ENCODE data around the gene ILF2.
"Not testable (repeated sequence)": the region's sequence is repeated elsewhere in the genome, so short reads cannot be mapped to it uniquely, and the experiment has no call there.

ILF2 gene

DNA sequence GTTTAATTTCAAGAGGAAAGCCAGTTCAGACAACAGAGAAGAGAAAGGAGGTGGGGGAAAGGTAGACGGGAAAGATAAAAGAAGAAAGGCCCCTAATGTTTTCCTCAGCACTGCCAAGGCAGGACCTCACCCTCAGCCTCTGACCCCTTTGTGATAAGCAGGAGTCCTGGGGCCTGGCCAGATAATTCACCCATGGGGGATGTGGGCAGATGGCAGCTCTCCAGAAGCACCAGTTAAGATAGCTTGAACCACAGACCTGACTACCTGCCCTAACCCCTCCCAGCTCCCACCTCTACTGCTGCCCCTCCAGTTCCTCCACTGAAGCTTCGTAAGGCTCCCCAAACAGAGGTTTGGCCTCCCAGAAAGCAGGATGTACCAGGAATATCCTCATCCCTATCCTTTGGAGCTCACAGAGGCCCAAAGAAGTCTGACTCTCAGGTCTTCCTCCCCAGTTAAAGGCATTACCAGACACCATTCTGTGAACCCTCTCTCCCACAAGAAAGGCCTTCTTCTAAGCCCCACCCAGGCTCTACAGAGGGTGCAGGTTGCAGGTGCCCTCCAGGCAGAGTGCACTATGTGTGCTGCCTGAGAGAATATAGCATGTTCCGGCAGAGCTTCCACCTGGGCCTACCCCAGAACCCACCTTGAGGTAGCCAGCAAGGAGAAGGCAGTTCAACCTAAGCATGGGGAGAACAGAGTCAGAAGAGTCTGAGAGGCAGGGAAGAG lies 21.5 kb downstream of the ILF2 start:
- DNase-seq (ENCODE audit: low read depth): no peak

DNA sequence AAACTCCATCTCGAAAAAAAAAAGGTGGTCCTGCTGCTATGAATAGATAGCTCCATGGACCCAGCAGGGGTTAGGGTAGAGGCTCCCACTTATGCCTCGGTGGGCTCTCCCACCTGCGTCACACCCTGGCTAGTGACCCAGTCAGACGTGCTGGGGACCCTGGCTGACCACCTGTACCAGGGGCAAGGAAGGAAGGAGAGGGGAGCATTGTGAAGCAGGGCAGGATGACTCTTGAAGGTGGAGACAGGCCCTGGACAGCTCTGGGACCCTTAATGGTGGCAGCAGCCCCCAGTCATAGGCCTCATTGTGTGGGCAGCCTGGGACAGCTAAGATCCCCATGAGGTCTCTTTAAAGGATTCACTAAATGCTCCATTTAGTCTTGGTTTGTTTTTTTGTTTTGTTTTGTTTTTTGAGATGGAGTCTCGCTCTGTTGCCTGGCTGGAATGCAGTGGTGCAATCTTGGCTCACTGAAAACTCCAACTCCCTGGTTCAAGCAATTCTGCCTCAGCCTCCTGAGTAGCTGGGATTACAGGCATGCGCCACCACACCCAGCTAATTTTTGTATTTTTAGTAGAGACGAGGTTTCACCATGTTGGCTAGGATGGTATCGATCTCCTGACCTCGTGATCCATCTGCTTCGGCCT lies 22.7 kb downstream of the ILF2 start:
- DNase-seq (ENCODE audit: low read depth): no peak

DNA sequence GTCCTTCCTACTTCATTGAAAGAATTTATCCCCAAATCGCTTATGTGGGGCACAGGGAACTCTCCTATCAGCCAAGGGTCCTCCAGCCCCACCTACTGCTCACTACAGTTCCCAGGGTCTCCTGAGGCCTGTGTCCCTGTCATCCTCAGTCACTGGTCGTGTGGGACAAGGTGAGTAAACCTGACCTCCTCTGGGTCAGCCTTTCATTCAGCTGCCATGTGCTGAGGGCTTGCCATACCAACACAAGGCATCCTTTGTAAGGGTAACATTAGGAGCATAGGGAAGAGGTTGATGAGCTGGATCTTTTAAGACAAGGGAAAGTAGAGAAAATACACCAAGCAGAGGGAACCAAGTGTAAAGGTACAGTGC lies 23.5 kb downstream of the ILF2 start:
- DNase-seq (ENCODE audit: low read depth): no peak

DNA sequence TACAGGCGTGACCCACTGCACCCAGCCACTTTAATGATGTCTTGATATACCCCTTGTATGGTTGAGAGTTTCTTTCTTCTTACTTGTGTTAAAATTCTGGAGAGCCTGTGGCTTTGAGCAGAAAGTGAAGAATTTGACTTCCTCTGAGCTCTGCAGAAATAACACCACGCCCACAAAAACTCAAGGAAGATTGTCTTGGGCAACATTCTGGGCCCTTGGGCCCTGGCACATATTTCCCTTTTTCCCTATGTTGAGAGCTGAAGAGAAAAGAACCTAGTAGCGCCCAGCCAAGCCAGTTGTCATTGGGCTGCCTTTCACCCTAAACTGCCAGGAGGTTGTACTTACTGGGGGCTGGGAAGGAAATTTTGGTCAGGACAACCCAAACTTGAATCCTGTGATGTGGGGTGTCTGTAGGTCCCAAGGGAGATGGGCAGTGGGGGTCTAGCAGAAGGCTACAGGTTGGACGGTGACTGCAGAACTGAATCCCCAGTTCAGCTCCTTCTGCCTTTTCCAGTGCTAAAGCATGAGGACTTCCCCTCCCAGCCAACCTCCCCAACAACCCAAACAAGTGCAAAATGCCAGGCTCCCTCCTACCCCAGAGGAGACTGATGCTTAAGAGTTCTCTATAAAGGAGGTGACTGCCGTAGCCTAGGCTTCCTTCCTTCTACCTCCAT lies 24.0 kb downstream of the ILF2 start:
- no peak for DNase-seq (ENCODE audit: low read depth)

DNA sequence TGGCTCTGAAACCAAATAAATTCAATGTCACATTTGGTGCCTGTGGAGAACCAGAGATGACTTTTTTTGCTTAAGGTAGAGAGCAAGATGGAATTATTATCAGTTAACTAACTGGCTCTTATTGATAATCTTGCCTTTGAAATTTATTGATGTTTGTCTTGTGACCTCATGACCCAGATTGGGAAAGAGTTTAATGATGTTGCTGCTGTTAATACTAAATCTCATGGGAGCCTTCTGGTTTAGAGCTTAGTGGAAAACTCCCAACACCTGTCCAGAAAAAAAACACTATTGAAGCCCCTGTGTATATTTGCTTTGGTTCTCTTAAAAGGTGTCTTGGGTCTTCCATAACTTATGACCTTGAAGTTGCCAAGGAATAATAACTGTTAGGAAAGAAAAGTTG lies 27.0 kb downstream of the ILF2 start:
- no peak for DNase-seq (ENCODE audit: low read depth)

DNA sequence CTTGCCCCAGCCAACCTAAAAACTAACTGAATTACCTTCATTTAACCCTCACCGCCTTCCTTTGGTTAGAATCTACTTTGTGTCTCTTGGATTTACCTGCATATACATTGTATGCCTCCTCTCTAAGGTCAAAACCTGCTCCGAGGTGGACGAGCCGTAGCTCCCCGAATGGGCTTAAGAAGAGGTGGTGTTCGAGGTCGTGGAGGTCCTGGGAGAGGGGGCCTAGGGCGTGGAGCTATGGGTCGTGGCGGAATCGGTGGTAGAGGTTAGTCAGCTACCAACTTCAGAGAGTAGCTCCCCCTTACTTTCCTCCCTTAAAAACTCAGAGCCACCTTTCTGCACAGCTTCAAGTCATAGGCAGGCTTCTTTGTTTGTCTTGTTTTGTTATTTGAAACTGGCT lies 27.7 kb downstream of the ILF2 start:
- no peak for DNase-seq (ENCODE audit: low read depth)

DNA sequence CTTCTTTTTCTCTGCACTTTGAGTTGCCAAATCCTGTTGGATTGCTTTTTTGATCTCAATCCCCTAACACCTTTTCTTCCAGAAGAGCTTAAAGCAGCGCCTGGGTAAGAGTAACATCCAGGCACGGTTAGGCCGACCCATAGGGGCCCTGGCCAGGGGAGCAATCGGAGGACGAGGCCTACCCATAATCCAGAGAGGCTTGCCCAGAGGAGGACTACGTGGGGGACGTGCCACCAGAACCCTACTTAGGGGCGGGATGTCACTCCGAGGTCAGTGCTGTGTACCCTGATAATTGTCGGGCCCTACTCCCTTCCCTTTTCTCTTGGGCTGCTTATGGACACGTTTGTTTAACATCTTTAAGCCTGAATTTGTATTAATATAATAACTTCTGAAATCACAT lies 28.6 kb downstream of the ILF2 start:
- DNase-seq (ENCODE audit: low read depth): no peak

DNA sequence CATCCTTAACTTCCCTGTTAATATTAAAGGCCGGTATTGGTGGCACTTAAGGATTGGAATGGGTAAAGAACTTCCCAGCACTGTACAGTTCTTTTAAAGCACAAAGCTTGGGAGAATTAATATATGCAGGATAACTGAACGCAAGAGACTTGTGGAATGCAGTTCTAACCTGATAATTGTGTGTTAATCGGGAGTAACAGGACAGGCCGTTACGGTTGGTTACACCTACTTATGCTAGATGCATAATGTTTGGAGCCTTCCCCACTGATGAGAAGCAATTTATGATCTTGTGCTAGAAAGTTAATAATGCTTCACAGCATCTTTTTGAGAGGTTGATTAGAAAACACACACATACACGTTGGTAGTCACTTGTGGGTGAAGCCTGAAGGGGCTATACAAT lies 29.9 kb downstream of the ILF2 start:
- no peak for DNase-seq (ENCODE audit: low read depth)

DNA sequence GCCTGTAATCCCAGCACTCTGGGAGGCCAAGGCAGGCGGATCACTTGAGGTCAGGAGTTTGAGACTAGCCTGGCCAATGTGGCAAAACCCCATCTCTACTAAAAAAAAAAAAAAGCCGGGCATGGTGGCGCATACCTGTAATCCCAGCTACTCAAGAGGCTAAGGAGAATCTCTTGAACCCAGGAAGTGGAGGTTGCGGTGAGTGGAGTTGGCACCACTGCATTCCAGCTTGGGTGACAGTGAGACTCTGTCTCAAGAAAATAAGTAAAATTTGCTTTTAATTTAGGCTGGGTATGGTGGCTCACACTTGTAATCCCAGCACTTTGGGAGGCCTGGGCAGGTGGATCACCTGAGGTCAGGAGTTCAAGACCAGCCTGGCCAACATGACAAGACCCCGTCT lies 30.6 kb downstream of the ILF2 start:
- not testable (repeated sequence) for DNase-seq (ENCODE audit: low read depth)

DNA sequence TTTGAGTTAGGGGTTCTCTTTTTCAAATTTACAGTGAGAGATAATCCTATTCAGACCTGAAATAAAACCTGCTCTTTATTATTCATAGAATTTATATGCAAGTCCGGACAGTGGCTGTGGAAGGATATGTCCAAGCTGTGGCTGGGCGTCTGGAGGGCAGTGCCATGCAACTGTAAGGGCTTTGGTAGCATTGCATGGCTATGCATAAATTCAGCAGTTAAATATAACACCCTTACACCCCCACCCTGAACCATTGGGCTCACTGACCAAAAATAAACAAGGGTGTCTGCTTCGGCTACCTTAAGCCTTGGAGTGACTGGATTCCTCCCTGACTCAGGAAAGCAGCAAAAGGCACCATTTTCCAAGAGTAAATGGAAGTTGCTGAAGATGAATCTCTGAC lies 31.5 kb downstream of the ILF2 start:
- DNase-seq (ENCODE audit: low read depth): no peak

DNA sequence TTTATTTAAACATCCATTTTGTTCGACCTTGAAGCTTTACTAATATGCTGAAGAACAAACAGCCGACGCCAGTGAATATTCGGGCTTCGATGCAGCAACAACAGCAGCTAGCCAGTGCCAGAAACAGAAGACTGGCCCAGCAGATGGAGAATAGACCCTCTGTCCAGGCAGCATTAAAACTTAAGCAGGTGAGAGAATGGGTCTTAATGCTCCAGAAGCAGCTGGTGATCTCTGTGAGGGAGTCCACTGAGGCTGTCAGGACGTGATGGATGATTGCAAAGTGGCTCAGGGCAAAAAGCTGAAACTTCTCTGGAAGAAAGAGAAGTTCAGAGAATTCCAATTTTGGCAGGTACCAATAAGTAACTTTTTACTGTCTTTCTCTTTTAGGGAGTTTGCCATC lies 32.5 kb downstream of the ILF2 start:
- DNase-seq (ENCODE audit: low read depth): no peak

DNA sequence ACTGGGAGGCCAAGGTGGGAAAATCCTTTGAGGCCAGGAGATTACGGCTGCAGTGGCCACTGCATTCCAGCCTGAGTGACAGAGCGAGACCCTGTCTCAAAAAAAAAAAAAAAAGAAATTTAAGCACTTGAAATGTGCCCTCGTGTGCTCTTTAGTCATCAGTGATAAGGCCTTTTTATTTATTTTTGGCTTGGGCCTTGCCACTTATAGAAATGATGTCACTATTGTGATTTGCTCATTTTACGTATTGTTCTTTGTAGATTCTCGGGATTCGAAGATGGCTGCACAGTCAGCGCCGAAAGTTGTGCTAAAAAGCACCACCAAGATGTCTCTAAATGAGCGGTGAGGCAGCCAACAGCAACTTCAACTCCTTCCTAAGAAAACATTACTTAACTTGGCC lies 34.5 kb downstream of the ILF2 start:
- DNase-seq (ENCODE audit: low read depth): no peak

DNA sequence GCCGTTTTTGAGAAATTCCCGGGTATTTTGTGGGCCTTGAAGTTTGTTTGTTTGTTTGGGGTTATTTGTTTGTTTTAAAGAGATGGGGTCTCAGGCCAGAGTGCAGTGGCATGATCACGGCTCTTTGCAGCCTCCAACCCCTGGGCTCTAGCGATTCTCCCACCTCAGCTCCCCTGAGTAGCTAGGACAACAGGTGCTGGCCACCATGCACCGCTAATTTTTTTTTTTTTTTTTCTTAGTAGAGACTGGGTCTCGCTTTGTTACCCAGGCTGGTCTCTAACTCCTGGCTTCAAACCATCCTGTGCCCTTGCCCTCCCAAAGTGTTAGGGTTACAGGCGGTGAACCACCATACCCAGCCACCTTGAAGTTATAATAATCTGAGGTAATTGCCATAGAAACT lies 34.9 kb downstream of the ILF2 start:
- DNase-seq (ENCODE audit: low read depth): no peak

DNA sequence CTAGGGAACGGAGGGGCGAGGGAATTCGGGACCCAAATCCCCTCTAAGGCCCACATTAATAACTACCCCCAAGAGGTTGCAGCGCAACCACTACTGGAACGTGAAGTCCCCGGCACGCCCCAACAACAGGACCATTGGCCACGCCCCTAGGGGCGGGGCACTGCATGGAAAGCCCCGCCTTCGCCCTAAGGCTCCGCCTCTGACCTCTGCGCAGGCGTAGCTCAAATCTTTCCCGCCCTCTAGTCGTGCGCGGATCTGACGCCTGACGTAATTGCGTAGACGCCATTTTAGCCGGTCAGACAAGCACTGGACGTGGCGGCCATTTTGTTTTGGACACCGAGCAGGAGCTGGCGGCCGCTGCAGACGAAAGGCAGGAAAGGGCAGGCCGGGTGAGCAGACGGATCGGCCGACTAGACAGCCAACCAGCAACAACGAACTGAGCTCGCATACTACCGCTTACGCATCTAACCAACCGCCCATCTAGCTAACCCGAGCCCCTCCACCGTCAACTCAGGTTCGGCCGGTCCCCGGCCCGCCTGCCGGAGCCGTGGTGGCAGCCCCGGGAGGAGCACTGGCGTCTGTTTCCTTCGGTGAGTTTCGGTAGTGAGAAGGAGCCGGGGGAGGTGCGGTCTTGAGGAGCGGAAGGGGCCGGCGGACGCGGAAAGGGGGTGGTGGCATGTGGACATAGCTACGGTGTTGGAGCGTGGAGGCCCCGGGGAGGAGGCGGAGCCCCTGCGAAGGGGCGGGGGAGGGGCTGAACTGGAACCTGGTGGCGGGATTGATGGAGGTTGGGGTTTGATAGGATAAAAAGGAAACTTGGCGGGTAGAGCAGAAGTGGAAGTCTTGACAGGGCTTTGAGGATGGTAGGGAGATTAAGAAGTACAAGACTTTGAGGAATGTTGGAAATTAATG lies 36.8 kb downstream of the ILF2 start, which contains the start of gene CHTOP:
Gene CHTOP (plus strand): TSS at position 313 of the 912 bp plus-strand sequence. CDS start 2,523 bp downstream, outside the sequence.
- DNase-seq (ENCODE audit: low read depth): peak; percentile 91

DNA sequence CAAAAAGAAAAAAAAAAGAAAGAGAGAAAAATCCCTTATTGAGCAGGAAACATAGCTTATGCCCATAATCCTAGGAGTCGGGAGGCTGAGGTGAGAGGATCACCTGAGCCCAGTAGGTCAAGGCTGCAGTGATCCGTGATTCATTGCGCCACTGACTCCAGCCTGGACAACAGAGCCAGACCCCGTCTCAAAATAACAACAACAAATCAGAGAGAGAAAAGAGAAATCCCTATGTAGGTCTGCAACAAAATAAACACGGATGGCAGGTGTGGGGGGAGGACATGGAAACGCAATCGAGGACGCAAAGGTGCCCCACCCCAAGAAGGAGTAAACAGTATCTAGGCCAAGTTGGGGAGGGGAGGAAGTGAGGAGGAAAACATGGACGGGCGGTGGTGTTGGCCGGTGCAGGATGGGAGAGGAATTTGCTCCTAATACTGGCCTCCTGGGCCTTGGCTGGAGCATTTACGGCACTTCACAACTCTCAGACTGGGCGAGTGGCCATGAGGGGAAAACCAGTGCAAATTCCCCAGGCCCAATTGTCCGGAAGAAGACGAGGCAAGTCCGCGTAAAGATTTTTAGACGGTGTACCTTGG lies 37.5 kb downstream of the ILF2 start:
- no peak for DNase-seq (ENCODE audit: low read depth)

DNA sequence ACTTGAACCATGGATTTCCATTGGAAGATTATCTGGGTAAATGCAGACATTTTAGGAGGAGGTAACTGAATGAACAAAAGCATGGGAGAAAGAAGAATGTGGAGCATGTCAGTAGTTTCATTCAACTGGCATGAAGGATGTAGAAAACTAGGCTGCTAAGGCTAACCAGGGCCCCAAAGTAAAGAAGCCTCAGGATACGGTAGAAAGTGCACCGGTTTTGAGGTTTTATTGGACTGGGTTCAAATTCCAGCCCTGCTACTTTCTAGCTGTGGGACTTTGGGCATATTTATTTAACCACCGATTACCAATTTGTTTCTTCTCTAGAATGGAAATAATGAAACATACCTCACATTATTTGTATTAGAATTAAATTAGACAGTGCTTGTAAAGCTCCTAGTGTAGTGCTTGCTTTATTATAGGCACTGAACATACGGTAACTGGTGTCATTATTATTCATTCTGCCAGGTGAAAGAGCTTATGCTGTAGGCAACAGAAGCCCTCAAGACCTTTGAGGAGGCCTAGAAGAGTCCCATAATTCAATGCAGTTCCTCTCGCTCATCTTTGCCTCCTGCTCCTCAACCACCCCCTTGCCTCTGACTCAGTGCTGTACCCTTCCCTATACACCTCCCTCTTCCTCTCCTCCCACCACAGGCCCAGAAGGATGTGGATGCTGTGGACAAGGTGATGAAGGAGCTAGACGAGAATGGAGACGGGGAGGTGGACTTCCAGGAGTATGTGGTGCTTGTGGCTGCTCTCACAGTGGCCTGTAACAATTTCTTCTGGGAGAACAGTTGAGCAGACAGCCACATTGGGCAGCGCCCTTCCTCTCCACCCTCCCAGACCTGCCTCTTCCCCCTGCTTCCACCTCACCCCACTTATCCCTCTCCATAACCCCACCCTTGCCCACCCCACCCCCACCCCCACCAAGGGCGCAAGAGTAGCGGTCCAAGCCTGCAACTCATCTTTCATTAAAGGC lies 39.5 kb downstream of the ILF2 start:
- no peak for DNase-seq (ENCODE audit: low read depth)

DNA sequence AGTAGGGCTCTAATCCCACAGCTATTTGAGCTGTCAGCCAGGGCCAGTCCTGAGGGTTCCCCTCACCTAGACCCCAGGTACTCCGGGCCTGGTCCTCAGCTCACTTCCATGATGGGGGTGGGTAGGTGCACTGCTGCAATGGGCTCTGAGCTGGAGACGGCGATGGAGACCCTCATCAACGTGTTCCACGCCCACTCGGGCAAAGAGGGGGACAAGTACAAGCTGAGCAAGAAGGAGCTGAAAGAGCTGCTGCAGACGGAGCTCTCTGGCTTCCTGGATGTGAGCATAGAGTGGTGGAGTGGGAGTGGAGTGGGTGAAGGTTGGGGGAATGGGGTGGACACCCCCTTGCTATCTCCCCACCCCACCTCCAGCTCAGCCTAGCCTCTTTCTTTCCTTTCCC lies 40.4 kb downstream of the ILF2 start:
- no peak for DNase-seq (ENCODE audit: low read depth)

DNA sequence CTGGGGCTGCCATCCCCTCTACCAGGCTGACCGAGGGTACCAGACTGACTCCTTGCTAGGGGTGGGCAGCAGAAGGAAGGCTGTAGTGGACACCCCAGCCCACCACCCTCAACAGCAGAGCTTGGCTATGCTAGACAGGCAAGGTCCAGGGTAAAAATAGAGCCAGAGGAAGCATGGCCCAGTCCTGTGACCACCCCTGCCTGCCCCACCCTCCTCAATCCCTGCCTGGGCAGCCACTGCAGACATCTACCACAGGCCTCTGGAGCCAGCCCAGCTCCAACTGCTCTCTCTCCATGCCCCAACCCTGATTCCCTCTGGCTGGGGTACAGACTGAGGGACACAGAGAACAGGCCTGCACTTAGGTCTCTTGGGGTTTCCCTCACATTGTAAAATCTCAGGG lies 40.8 kb downstream of the ILF2 start:
- no peak for DNase-seq (ENCODE audit: low read depth)

DNA sequence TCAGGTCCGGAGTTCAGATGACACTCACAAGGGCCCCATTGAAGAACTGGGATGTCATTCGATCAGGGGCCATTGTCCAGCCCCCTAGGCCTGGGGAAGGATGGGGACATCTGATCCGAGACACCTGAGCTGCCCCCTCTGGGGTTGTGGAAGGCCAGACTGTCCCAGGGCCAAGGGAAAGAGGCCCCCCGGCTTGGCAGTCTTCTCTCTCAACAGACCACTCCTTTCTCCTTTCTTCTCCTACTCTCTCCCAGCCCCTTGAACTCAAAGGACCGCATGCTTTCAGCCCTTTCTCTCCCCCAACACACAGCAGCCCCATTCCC lies 41.5 kb downstream of the ILF2 start:
- no peak for DNase-seq (ENCODE audit: low read depth)

DNA sequence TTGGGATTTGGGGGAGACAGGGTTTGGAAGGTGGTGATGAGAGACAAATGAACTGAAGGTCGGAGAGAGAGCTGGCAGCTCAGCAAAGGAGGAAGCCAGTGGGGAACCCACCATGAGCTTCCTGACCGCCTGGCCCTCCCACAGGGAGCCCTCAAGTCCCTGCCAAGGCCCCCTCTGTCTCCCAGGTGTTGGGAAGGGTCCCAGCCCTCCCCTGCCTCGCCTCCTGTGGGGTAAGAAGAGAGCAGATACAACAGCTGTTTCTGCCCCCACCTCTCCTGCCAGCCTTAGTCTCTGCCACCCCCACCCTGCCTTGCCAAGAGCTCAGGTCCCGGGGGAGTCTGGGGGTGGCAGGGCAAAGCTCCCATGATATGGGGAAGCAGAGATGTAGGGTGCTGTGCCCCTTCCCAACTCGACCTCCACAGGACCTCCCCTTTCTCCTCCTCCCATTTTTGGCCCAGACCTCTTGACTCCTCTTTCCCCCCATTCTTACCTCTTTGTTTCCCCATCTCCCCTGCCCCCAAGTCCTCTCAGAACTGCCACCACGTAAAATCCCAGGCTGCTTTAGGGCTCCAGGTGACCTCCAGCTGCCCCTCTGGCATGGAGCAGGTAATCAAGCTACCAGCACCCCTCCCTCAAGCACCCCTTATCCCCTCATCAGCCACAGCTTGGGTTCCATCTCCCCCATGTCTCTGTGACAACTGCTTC lies 42.0 kb downstream of the ILF2 start:
- DNase-seq (ENCODE audit: low read depth): no peak

All from activated T-helper 1 cell treated with Interleukin-2 at 50 U/mL for 16 hours (primary cell).